ENCODE results near the gene MIAT.

The MIAT gene

DNA sequence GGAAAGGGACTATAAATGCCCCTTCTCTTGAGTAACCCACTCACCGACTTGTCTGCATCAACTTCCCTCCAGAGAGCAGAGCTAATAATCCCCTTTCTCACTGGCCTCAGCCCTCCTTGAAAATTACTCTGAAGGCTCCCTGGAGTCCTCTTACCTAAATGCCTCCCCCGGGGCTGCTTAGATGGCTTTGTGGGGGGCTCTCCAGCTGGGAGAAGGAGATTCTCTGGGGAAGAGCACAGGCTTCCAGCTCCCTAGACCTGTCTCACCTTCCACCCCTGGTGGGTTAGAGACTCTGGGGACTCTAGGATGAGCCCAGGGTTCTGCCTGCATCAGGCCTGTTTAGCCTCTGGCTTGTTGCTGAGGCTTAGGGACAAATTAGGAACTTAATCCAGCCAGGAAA is 39.8 kb downstream of the MIAT start:
- H3K23ac ChIP-seq (ENCODE audit: low read depth, low read length, poor library complexity) = no peak overlapping the region
- H3K9ac ChIP-seq (ENCODE audit: low read depth, low read length, poor library complexity) = no peak overlapping the region
- H3K27ac ChIP-seq (replicated peaks; ENCODE audit: low read length) = no peak overlapping the region
- H3K4me1 ChIP-seq (ENCODE audit: control insufficient read depth in 2 of 2, insufficient read depth in 1 of 2, low read depth in 1 of 2, low read length in 2 of 2) = no peaks in the 10 kb centered on the region
- H2BK5ac ChIP-seq (ENCODE audit: low read length) = no peak overlapping the region
- H3K36me3 ChIP-seq (replicated peaks in 1 of 2; ENCODE audit: control insufficient read depth in 2 of 2, insufficient read depth in 2 of 2, low read length in 2 of 2) = peaks cover 1 to 13% of the 10 kb centered on the region in 2 donors
- no peak overlapping the region for H2AFZ ChIP-seq (ENCODE audit: low read length)
- H3K9me3 ChIP-seq (replicated peaks in 1 of 2; ENCODE audit: control insufficient read depth in 2 of 2, insufficient read depth in 1 of 2, low read depth in 1 of 2, low read length in 2 of 2) = peaks cover 6 to 34% of the 10 kb centered on the region in 2 donors
- H4K91ac ChIP-seq (ENCODE audit: low read depth, low read length, poor library complexity) = no peak overlapping the region
- no peak overlapping the region for H2AK5ac ChIP-seq (ENCODE audit: low read depth, low read length)
- H3K4ac ChIP-seq (ENCODE audit: low read length) = no peak overlapping the region
- no peak overlapping the region for H3K14ac ChIP-seq (ENCODE audit: low read length)
- H3K18ac ChIP-seq (ENCODE audit: low read length) = no peak overlapping the region
- no peaks in the 10 kb centered on the region for H3K79me1 ChIP-seq (ENCODE audit: low read depth, low read length)
- DNase-seq (ENCODE audit: low spot score) = no peak
- no peak overlapping the region for H2BK15ac ChIP-seq (ENCODE audit: low read length)
- peaks cover 0 to 3% (median 0%) of the 10 kb centered on the region in 3 experiments for H3K27me3 ChIP-seq (ENCODE audit: control insufficient read depth in 3 of 3, insufficient read depth in 3 of 3, low read depth in 1 of 3, low read length in 3 of 3)
- H3K4me2 ChIP-seq (ENCODE audit: insufficient read depth, low read length, poor library complexity, severe bottlenecking) = no peak overlapping the region
- H2BK12ac ChIP-seq (ENCODE audit: low read length) = no peak overlapping the region
- H4K8ac ChIP-seq (ENCODE audit: low read depth, low read length) = no peak overlapping the region
- H2BK120ac ChIP-seq (ENCODE audit: low read depth, low read length) = no peak overlapping the region
- H3K4me3 ChIP-seq (ENCODE audit: low read length in 2 of 2) = no peak overlapping the region
- WGBS, 2 donors (ENCODE audit: extremely low coverage in 2 of 2, insufficient read length in 2 of 2, insufficient replicate concordance in 1 of 2) = no CpG with 5 or more reads among the region's 2 CpGs

DNA sequence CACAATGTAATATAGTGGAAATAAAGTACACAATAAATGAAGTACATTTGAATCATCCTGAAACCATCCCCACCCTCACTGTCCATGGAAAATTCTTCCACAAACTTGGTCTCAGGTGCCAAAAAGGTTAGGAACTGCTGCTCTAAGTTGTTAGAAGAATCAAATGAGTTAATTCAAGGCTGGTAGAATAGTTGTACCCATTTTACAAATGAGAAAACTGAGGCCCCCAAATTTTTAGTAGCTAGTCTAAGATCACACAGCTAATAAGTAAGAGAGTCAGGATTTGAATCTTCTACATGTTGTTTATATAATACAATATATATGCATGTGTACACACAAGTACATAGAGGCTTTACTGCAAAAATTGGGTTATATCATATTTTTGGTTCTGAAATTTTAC is 43.1 kb downstream of the MIAT start:
- peaks cover 6 to 37% of the 10 kb centered on the region in 2 donors for H3K9me3 ChIP-seq (replicated peaks in 1 of 2; ENCODE audit: control insufficient read depth in 2 of 2, insufficient read depth in 1 of 2, low read depth in 1 of 2, low read length in 2 of 2)
- no peak overlapping the region for H3K23ac ChIP-seq (ENCODE audit: low read depth, low read length, poor library complexity)
- DNase-seq (ENCODE audit: low spot score) = no peak
- H2BK15ac ChIP-seq (ENCODE audit: low read length) = no peak overlapping the region
- no peak overlapping the region for H3K18ac ChIP-seq (ENCODE audit: low read length)
- H2BK5ac ChIP-seq (ENCODE audit: low read length) = no peak overlapping the region
- no peak overlapping the region for H2BK120ac ChIP-seq (ENCODE audit: low read depth, low read length)
- no peak overlapping the region for H4K8ac ChIP-seq (ENCODE audit: low read depth, low read length)
- H3K14ac ChIP-seq (ENCODE audit: low read length) = no peak overlapping the region
- peaks cover 4 to 13% of the 10 kb centered on the region in 2 donors for H3K36me3 ChIP-seq (replicated peaks in 1 of 2; ENCODE audit: control insufficient read depth in 2 of 2, insufficient read depth in 2 of 2, low read length in 2 of 2)
- H3K4me1 ChIP-seq (ENCODE audit: control insufficient read depth in 2 of 2, insufficient read depth in 1 of 2, low read depth in 1 of 2, low read length in 2 of 2) = no peaks in the 10 kb centered on the region
- no peak overlapping the region for H3K27ac ChIP-seq (replicated peaks; ENCODE audit: low read length)
- H3K27me3 ChIP-seq (ENCODE audit: control insufficient read depth in 3 of 3, insufficient read depth in 3 of 3, low read depth in 1 of 3, low read length in 3 of 3) = no peaks in the 10 kb centered on the region
- H3K4me2 ChIP-seq (ENCODE audit: insufficient read depth, low read length, poor library complexity, severe bottlenecking) = no peak overlapping the region
- no peaks in the 10 kb centered on the region for H3K79me1 ChIP-seq (ENCODE audit: low read depth, low read length)
- no peak overlapping the region for H3K4me3 ChIP-seq (ENCODE audit: low read length in 2 of 2)
- no peak overlapping the region for H2AK5ac ChIP-seq (ENCODE audit: low read depth, low read length)
- H3K9ac ChIP-seq (ENCODE audit: low read depth, low read length, poor library complexity) = no peak overlapping the region
- H2AFZ ChIP-seq (ENCODE audit: low read length) = no peak overlapping the region
- H4K91ac ChIP-seq (ENCODE audit: low read depth, low read length, poor library complexity) = no peak overlapping the region
- H2BK12ac ChIP-seq (ENCODE audit: low read length) = no peak overlapping the region
- H3K4ac ChIP-seq (ENCODE audit: low read length) = no peak overlapping the region

DNA sequence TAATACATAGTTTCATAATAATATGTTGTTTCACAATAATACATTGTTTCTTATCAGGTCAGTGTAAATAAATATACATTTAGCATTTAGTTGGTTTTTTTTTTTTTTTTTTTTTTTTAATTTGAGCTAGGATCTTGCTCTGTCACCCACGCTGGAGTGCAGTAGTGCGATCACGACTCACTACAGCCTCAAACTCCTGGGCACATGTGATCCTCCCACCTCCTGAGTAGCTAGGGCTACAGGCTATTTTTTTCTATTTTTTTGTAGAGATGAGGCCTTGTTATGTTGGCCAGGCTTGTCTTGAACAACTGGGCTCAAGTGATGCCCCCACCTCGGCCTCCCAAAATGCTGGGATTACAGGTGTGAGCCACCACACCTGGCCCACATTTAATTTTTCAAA is 43.5 kb downstream of the MIAT start:
- no peak overlapping the region for H3K4me2 ChIP-seq (ENCODE audit: insufficient read depth, low read length, poor library complexity, severe bottlenecking)
- H4K91ac ChIP-seq (ENCODE audit: low read depth, low read length, poor library complexity) = no peak overlapping the region
- DNase-seq (ENCODE audit: low spot score) = no peak
- no peak overlapping the region for H3K4ac ChIP-seq (ENCODE audit: low read length)
- H3K18ac ChIP-seq (ENCODE audit: low read length) = no peak overlapping the region
- H2AK5ac ChIP-seq (ENCODE audit: low read depth, low read length) = no peak overlapping the region
- H3K4me3 ChIP-seq (ENCODE audit: low read length in 2 of 2) = no peak overlapping the region
- H2BK15ac ChIP-seq (ENCODE audit: low read length) = no peak overlapping the region
- H2BK12ac ChIP-seq (ENCODE audit: low read length) = no peak overlapping the region
- H3K23ac ChIP-seq (ENCODE audit: low read depth, low read length, poor library complexity) = no peak overlapping the region
- no peak overlapping the region for H2BK5ac ChIP-seq (ENCODE audit: low read length)
- no CpG with 5 or more reads among the region's 4 CpGs for WGBS, 2 donors (ENCODE audit: extremely low coverage in 2 of 2, insufficient read length in 2 of 2, insufficient replicate concordance in 1 of 2)
- no peak overlapping the region for H2BK120ac ChIP-seq (ENCODE audit: low read depth, low read length)
- H3K27ac ChIP-seq (replicated peaks; ENCODE audit: low read length) = no peak overlapping the region
- no peak overlapping the region for H3K14ac ChIP-seq (ENCODE audit: low read length)
- H2AFZ ChIP-seq (ENCODE audit: low read length) = no peak overlapping the region
- no peak overlapping the region for H4K8ac ChIP-seq (ENCODE audit: low read depth, low read length)
- no peaks in the 10 kb centered on the region for H3K4me1 ChIP-seq (ENCODE audit: control insufficient read depth in 2 of 2, insufficient read depth in 1 of 2, low read depth in 1 of 2, low read length in 2 of 2)
- H3K9ac ChIP-seq (ENCODE audit: low read depth, low read length, poor library complexity) = no peak overlapping the region
- peaks cover 4 to 13% of the 10 kb centered on the region in 2 donors for H3K36me3 ChIP-seq (replicated peaks in 1 of 2; ENCODE audit: control insufficient read depth in 2 of 2, insufficient read depth in 2 of 2, low read length in 2 of 2)
- no peaks in the 10 kb centered on the region for H3K27me3 ChIP-seq (ENCODE audit: control insufficient read depth in 3 of 3, insufficient read depth in 3 of 3, low read depth in 1 of 3, low read length in 3 of 3)
- H3K9me3 ChIP-seq (replicated peaks in 1 of 2; ENCODE audit: control insufficient read depth in 2 of 2, insufficient read depth in 1 of 2, low read depth in 1 of 2, low read length in 2 of 2) = peaks cover 6 to 37% of the 10 kb centered on the region in 2 donors
- no peaks in the 10 kb centered on the region for H3K79me1 ChIP-seq (ENCODE audit: low read depth, low read length)

DNA sequence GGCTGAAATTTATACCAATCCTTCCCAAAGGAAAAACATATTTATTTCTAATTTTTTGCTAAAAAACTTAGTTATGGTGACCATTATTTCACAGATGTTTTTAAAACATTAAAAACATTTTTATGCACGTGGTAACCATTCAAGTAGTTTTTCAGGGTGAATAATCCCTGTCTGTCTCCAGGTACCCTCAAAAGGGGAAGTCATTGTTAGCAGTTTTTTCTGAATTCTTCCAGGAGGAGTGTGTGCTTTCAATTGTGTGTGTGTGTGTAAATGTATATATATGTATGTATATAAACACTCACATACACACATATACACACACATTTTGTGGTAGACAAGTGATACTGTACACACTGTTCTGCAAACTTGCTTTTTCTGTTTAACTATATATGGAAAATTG is 43.9 kb downstream of the MIAT start:
- H3K27ac ChIP-seq (replicated peaks; ENCODE audit: low read length) = no peak overlapping the region
- no peak overlapping the region for H3K4ac ChIP-seq (ENCODE audit: low read length)
- no peak overlapping the region for H2BK15ac ChIP-seq (ENCODE audit: low read length)
- WGBS, 2 donors (ENCODE audit: extremely low coverage in 2 of 2, insufficient read length in 2 of 2, insufficient replicate concordance in 1 of 2) = no CpG with 5 or more reads among the region's 1 CpG
- no peak overlapping the region for H2BK5ac ChIP-seq (ENCODE audit: low read length)
- no peak overlapping the region for H2AK5ac ChIP-seq (ENCODE audit: low read depth, low read length)
- H3K79me1 ChIP-seq (ENCODE audit: low read depth, low read length) = no peaks in the 10 kb centered on the region
- H3K9ac ChIP-seq (ENCODE audit: low read depth, low read length, poor library complexity) = no peak overlapping the region
- H3K23ac ChIP-seq (ENCODE audit: low read depth, low read length, poor library complexity) = no peak overlapping the region
- no peak overlapping the region for H2BK120ac ChIP-seq (ENCODE audit: low read depth, low read length)
- no peak for DNase-seq (ENCODE audit: low spot score)
- no peak overlapping the region for H4K8ac ChIP-seq (ENCODE audit: low read depth, low read length)
- peaks cover 6 to 37% of the 10 kb centered on the region in 2 donors for H3K9me3 ChIP-seq (replicated peaks in 1 of 2; ENCODE audit: control insufficient read depth in 2 of 2, insufficient read depth in 1 of 2, low read depth in 1 of 2, low read length in 2 of 2)
- H3K4me2 ChIP-seq (ENCODE audit: insufficient read depth, low read length, poor library complexity, severe bottlenecking) = no peak overlapping the region
- no peak overlapping the region for H4K91ac ChIP-seq (ENCODE audit: low read depth, low read length, poor library complexity)
- H3K18ac ChIP-seq (ENCODE audit: low read length) = no peak overlapping the region
- H2AFZ ChIP-seq (ENCODE audit: low read length) = no peak overlapping the region
- no peaks in the 10 kb centered on the region for H3K27me3 ChIP-seq (ENCODE audit: control insufficient read depth in 3 of 3, insufficient read depth in 3 of 3, low read depth in 1 of 3, low read length in 3 of 3)
- no peak overlapping the region for H3K4me3 ChIP-seq (ENCODE audit: low read length in 2 of 2)
- H3K14ac ChIP-seq (ENCODE audit: low read length) = no peak overlapping the region
- peaks cover 4 to 13% of the 10 kb centered on the region in 2 donors for H3K36me3 ChIP-seq (replicated peaks in 1 of 2; ENCODE audit: control insufficient read depth in 2 of 2, insufficient read depth in 2 of 2, low read length in 2 of 2)
- H2BK12ac ChIP-seq (ENCODE audit: low read length) = no peak overlapping the region
- H3K4me1 ChIP-seq (ENCODE audit: control insufficient read depth in 2 of 2, insufficient read depth in 1 of 2, low read depth in 1 of 2, low read length in 2 of 2) = no peaks in the 10 kb centered on the region

Measured in neuronal stem cell (in vitro differentiated cells).